Natural killer cell (primary cell): ENCODE data around the gene HPSE2. TPM values are rescaled to one million over a fixed set of nuclear protein-coding genes. Genes with fewer than 3 reads are reported as not detected.

ENCODE experiments used
- ATAC-seq, 3 donors: fragments of 150-1000 bp in 2 of 3; fragments of 200-7000 bp in 1 of 3; cut with Tn5 transposase; 1 replicate in 1 of 3; 2 replicates in 2 of 3; pipeline ENCODE4 v1.10.0; 2021; ENCODE audit warnings: mild to moderate bottlenecking in 2 of 3, moderate library complexity in 2 of 3
- DNase-seq, 2 donors: peaks; one replicate each; pipeline versions ENCODE4 v3.0.0 to v3.0.0-alpha.2; 2013 to 2021; ENCODE audit warnings: mixed read lengths in 1 of 2
- H3K27ac ChIP-seq: one replicate; pipeline ENCODE4 v1.5.1; 2013; ENCODE audit warnings: mild to moderate bottlenecking, low read length
- H3K27me3 ChIP-seq: one replicate; pipeline ENCODE4 v1.6.1; 2013; ENCODE audit warnings: low read length; ENCODE audit not compliant: control insufficient read depth, insufficient read depth
- H3K36me3 ChIP-seq: one replicate; pipeline ENCODE4 v1.6.1; 2013; ENCODE audit warnings: low read length; ENCODE audit not compliant: control insufficient read depth, insufficient read depth
- H3K4me1 ChIP-seq: one replicate; pipeline ENCODE4 v1.6.1; 2013; ENCODE audit warnings: low read length; ENCODE audit not compliant: control insufficient read depth, insufficient read depth
- H3K4me3 ChIP-seq: one replicate; pipeline ENCODE4 v1.5.1; 2013; ENCODE audit warnings: low read length
- H3K9me3 ChIP-seq: one replicate; pipeline ENCODE4 v1.6.1; 2013; ENCODE audit warnings: low read length; ENCODE audit not compliant: control insufficient read depth, insufficient read depth
- H3K27ac Mint-ChIP-seq, 2 donors: one replicate each; pipeline ENCODE4 v1.8.0; 2022; ENCODE audit warnings: mild to moderate bottlenecking in 2 of 2, mixed read lengths in 2 of 2, moderate library complexity in 1 of 2
- H3K27me3 Mint-ChIP-seq, 2 donors: one replicate each; pipeline ENCODE4 v1.8.0; 2022; ENCODE audit warnings: low read depth in 2 of 2, mixed read lengths in 2 of 2
- H3K36me3 Mint-ChIP-seq: one replicate; pipeline ENCODE4 v1.8.0; 2022; ENCODE audit warnings: mixed read lengths
- H3K4me1 Mint-ChIP-seq, 2 donors: one replicate each; pipeline ENCODE4 v1.8.0; 2022; ENCODE audit warnings: mixed read lengths in 2 of 2
- H3K4me3 Mint-ChIP-seq: one replicate; pipeline ENCODE4 v1.8.0; 2022; ENCODE audit warnings: mild to moderate bottlenecking, moderate library complexity, mixed read lengths
- H3K9me3 Mint-ChIP-seq, 2 donors: one replicate each; pipeline ENCODE4 v1.8.0; 2022; ENCODE audit warnings: mixed read lengths in 2 of 2
- CTCF ChIP-seq: fragments of 200-600 bp; IDR thresholded peaks from one replicate; pipeline ENCODE4 v1.8.0; 2022; ENCODE audit warnings: antibody characterized with exemption
- WGBS: methylation state at CpG from one replicate; pipeline ENCODE4 v1.1.7; 2013; ENCODE audit warnings: missing lambda C conversion rate; ENCODE audit not compliant: insufficient coverage; 5-methylcytosine and 5-hydroxymethylcytosine counted together
- intact Hi-C: fragments of 100-400 bp; cut with micrococcal nuclease; formaldehyde crosslinking; loops from one replicate; pipeline ENCODE4 v1.14.2; 2022
- total RNA-seq, 4 donors: library from RNA; stranded (reverse); fragments of 120-200 nt in 1 of 4; gene quantifications; one replicate each; pipeline versions ENCODE4 v1.2.3 to v1.2.4, GENCODE V29; 2013 to 2022

HPSE2 gene
- total RNA-seq, 3 donors from 2014 or later (not counting 1 experiment from before 2014, with no cell fraction given), result not detected

- WGBS, result 97% methylated on average over 4 of the region's 4 CpGs
- intact Hi-C loops, result no loop called here
- H3K27me3 Mint-ChIP-seq, result no peaks in the 10 kb centered on the region
- Histone ChIP-seq H3K27me3 (no peaks in the 10 kb centered on the region), H3K27ac (no peak overlapping the region), H3K9me3 (no peaks in the 10 kb centered on the region), H3K36me3 (peaks cover 56% of the 10 kb centered on the region), H3K4me3 (no peak overlapping the region), H3K4me1 (no peaks in the 10 kb centered on the region)
- ATAC-seq, result no peak
- peaks cover 45 to 57% of the 10 kb centered on the region in 2 donors for H3K4me1 Mint-ChIP-seq
- TF ChIP-seq CTCF, result no peak
- H3K4me3 Mint-ChIP-seq, result no peak overlapping the region
- no peaks in the 10 kb centered on the region for H3K9me3 Mint-ChIP-seq
- DNase-seq, result no peak
- H3K27ac Mint-ChIP-seq, result peak overlapping the region in 1 of 2 donors; percentile 19
- peaks cover 6% of the 10 kb centered on the region for H3K36me3 Mint-ChIP-seq
These were observed 796.9 kb downstream of the HPSE2 start for GRCh38 chr10:98438715-98439114.

- no peaks in the 10 kb centered on the region for H3K9me3 ChIP-seq
- no peaks in the 10 kb centered on the region for H3K4me1 ChIP-seq
- H3K9me3 Mint-ChIP-seq, result peaks cover 0 to 2% of the 10 kb centered on the region in 2 donors
- peak overlapping the region in 1 of 2 donors; percentile 0 for H3K27ac Mint-ChIP-seq
- no peak overlapping the region for H3K4me3 ChIP-seq
- 99% methylated on average over 4 of the region's 4 CpGs for WGBS
- peaks cover 59% of the 10 kb centered on the region for H3K36me3 ChIP-seq
- ATAC-seq, result no peak
- no peak for TF ChIP-seq CTCF
- DNase-seq, result no peak
- intact Hi-C loops, result no loop called here
- H3K4me1 Mint-ChIP-seq, result peaks cover 30 to 41% of the 10 kb centered on the region in 2 donors
- H3K27me3 ChIP-seq, result no peaks in the 10 kb centered on the region
- H3K4me3 Mint-ChIP-seq, result no peak overlapping the region
- peaks cover 13% of the 10 kb centered on the region for H3K36me3 Mint-ChIP-seq
- H3K27me3 Mint-ChIP-seq, result no peaks in the 10 kb centered on the region
- H3K27ac ChIP-seq, result no peak overlapping the region
These were observed 798.9 kb downstream of the HPSE2 start for GRCh38 chr10:98436704-98437103.

- no peak overlapping the region for H3K4me3 Mint-ChIP-seq
- Histone ChIP-seq H3K9me3 (no peaks in the 10 kb centered on the region), H3K27ac (no peak overlapping the region), H3K4me3 (no peak overlapping the region), H3K4me1 (no peaks in the 10 kb centered on the region), H3K27me3 (no peaks in the 10 kb centered on the region), H3K36me3 (peaks cover 69% of the 10 kb centered on the region)
- no peak for TF ChIP-seq CTCF
- ATAC-seq, result no peak
- no peak for DNase-seq
- peaks cover 0 to 2% of the 10 kb centered on the region in 2 donors for H3K9me3 Mint-ChIP-seq
- H3K4me1 Mint-ChIP-seq, result peaks cover 21 to 32% of the 10 kb centered on the region in 2 donors
- WGBS, result 97% methylated on average over 12 of the region's 12 CpGs
- no peaks in the 10 kb centered on the region for H3K27me3 Mint-ChIP-seq
- peak overlapping the region in 1 of 2 donors; percentile 15 for H3K27ac Mint-ChIP-seq
- H3K36me3 Mint-ChIP-seq, result peaks cover 27% of the 10 kb centered on the region
- intact Hi-C loops, result no loop called here
These were observed 800.5 kb downstream of the HPSE2 start for GRCh38 chr10:98435178-98435577.
